Loucy (cell line): ENCODE results near the gene RXRA.

ENCODE experiments used
- CTCF ChIP-seq: fragments of 200-600 bp; sonication (generic); conservative IDR thresholded peaks from 2 replicates; pipeline ENCODE4 v1.5.1; 2014; ENCODE audit warnings: mild to moderate bottlenecking, antibody characterized with exemption, low read length
- EZH2phosphoT487 ChIP-seq: fragments of 200-600 bp; IDR thresholded peaks from 2 replicates; pipeline ENCODE4 v1.6.1; 2018; ENCODE audit warnings: antibody characterized with exemption, mild to moderate bottlenecking, moderate library complexity, borderline replicate concordance

GRCh38 chr9:134314039-134314949 is 12.0 kb upstream of the RXRA start:
- TF ChIP-seq CTCF: no peak
- no peak for TF ChIP-seq EZH2phosphoT487
